C4-2B (cell line): Measurements from ENCODE around the gene PLAAT1.

ENCODE experiments used
- ZFX ChIP-seq: fragments of 450-650 bp; IDR thresholded peaks from 2 replicates; pipeline ENCODE4 v1.6.1; 2017
- TF ChIP-seq, protein P1 (sequence below): fragments of 450-650 bp; conservative IDR thresholded peaks from 2 replicates; pipeline ENCODE4 v1.5.1; 2017; ENCODE audit warnings: mild to moderate bottlenecking

DNA sequence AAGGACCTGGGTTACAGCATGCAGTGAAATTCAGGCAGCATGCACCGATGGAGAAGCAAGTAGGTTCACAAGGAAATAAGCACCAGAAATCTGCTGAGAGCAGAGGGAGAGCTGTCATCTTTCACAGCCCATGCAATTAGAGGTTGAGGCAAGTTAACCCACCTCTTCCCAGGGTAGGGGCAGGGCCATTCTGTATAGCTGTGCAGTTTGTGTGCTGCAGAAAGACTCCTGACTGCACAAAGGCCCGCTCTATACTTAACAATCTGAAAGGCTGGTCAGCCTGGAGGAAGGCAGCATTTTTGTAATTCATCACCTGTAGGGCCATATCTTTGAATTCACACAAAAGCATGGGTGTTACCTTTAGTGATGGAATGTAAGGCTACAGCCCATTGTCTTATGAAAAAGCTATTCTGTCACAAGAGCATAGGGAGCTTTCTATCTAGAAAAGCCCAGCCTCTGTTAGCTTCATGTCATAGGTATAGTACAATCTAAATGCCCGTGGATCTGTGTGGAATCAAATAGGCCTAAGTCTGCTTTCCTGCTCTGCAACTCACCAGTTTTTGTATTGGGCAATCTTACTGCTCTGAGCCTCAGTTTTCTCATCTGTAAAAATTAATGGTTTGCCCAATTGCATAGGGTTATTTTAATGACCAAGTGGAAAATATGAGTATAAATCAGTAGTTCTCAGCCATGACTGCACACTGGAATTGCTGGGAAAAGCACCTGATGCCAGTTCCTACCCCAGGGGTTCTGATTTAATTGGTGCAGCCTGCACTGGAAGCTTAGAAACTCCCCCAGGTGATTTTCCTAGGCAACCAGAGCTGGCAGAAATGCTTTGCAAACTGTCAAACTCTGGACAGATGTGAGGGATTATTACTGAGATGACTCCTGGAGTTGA is 72.3 kb downstream of the PLAAT1 start:
- TF ChIP-seq, protein P1, sequence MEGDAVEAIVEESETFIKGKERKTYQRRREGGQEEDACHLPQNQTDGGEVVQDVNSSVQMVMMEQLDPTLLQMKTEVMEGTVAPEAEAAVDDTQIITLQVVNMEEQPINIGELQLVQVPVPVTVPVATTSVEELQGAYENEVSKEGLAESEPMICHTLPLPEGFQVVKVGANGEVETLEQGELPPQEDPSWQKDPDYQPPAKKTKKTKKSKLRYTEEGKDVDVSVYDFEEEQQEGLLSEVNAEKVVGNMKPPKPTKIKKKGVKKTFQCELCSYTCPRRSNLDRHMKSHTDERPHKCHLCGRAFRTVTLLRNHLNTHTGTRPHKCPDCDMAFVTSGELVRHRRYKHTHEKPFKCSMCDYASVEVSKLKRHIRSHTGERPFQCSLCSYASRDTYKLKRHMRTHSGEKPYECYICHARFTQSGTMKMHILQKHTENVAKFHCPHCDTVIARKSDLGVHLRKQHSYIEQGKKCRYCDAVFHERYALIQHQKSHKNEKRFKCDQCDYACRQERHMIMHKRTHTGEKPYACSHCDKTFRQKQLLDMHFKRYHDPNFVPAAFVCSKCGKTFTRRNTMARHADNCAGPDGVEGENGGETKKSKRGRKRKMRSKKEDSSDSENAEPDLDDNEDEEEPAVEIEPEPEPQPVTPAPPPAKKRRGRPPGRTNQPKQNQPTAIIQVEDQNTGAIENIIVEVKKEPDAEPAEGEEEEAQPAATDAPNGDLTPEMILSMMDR: no peak
- no peak for TF ChIP-seq ZFX
